GM18526 (cell line): ENCODE results near the gene FNDC5.

Experiments used
- POLR2A ChIP-seq: IDR thresholded peaks from 3 replicates; pipeline ENCODE4 v1.6.1; 2011; ENCODE audit not compliant: insufficient read length; ENCODE audit errors: extremely low read depth

The FNDC5 gene

DNA sequence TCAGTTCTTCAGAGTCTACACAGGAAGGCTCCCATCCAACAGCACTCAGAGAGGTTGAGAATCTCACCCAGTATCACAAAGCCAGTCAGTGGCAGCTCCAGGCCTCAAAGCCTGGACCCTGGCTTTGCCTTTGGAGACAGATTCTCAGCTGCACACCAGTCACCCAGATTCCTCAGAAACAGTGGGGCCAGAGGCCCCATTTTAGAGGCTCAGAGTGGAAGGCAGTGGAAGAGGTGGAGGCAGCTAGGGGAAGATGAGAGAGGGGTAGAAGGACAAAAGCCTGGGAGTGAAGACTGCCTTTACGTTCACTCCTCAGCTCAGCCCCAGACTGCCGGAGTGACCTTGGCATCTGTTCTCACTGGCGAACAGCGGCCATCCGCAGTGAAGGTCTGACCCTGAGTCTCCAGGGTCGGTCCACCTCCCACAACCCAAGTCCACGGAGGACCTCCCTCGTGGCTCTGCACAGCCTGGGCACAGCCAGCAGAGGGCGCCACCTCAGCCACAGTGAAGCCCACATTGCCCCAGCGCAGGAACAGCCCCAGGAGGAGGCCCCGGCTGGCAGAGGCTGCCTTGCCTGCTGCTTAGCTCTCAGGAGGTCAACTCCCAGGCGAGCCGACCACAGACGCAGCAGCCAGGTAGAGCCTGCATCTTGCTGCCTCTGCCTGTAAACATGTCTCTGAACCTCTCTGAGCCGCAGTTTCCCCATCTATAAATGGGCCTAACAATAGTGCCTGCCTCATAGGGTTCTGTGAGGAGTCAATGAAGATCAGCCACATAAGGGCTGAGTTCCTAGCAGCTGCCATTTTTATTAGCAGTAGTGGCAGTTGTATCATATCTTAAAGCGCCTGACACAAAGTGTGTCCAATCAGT lies 5.9 kb upstream of the FNDC5 start:
- TF ChIP-seq POLR2A, result no peak

GRCh38 chr1:32874860-32875752 lies 4.4 kb upstream of the FNDC5 start:
- no peak for TF ChIP-seq POLR2A

DNA sequence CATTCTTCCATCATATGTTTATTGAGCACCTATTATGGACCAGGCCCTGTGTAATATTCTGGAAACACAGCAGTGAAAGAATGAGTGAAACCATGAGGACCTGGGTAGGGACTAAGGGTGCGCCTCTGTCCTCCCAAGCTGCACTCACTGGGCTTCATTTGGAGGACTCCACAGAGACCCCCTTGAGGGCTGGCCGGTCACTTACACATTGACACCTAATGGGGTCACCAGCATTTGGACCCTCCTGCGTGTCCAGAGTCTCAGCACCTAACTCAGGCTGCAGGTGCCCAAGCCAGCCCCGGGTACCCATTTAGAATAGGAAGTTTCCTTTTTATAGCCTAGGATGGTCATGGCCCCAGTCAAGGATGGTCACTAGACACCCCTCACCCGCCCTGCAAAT lies 2.8 kb upstream of the FNDC5 start:
- TF ChIP-seq POLR2A, result no peak

DNA sequence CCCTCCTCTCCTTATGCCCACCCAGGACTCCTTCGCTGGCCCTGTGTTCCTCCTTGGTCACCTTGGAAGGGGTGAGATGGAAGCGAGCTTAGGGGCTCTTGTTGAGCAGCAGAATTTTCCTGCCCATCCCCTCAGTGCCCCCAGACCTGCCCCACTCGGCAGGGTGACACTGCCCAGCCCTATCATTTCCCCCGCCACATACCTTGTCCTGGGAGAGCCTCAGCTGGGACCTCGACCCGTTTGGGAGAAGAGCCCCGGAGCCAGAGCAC lies 1.4 kb upstream of the FNDC5 start:
- TF ChIP-seq POLR2A, result no peak

GRCh38 chr1:32871364-32872191 lies 866 bp upstream of the FNDC5 start:
- no peak for TF ChIP-seq POLR2A

GRCh38 chr1:32869923-32870614 lies 643 bp downstream of the FNDC5 start:
- no peak for TF ChIP-seq POLR2A

DNA sequence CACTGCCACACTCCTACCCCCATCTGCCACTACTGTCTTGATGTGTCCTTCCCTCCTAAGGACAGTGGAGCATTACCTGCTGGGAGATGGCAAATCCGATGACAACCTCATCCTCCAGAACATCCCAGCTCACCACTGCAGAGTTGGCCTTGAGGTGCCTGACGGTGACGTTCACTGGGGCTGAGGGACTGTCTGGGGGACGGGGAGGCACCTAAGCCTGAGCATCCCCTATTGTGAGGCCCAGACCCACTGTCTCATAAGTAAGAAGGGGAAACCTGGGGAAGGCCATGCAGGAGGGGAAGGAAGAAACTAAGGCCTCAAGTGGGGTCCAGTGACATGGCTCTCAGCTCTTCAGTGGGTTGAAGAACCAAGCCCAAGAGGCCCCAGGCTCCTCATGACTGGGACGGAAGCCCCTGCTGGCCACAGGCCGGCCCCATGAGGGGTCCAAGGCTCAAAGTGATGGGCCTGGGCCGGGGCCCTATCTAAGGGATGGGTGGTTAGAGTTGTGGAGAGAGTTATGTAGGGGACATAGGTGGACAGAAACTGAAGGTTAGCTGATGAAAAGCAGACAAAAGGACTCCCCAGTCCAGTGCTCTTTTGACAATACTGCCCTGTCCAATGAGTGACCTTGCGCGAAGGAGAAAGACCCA lies 1.8 kb downstream of the FNDC5 start:
- no peak for TF ChIP-seq POLR2A

DNA sequence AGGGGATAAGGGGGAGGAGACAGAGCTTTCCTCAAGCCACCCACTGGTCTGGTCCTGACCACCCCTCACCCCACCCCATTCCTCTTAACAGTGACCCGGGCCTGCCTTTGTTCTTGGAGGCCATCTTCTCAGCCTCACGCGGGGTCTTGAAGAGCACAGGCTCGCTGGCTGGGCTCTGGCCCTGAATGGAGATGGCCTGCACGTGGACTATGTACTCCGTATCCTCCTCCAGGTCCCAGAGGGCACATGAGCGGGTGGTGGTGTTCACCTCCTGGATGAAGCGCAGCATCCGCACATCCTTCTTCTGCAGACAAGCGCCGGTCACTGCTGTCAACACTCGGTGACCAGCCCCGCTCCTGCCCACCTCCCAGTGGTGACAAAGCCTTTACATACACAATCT lies 2.6 kb downstream of the FNDC5 start:
- no peak for TF ChIP-seq POLR2A

- TF ChIP-seq POLR2A, result no peak
Measured at GRCh38 chr1:32867671-32868070, 3.0 kb downstream of the FNDC5 start.

- TF ChIP-seq POLR2A, result no peak
Measured at GRCh38 chr1:32867151-32867550, 3.6 kb downstream of the FNDC5 start.

DNA sequence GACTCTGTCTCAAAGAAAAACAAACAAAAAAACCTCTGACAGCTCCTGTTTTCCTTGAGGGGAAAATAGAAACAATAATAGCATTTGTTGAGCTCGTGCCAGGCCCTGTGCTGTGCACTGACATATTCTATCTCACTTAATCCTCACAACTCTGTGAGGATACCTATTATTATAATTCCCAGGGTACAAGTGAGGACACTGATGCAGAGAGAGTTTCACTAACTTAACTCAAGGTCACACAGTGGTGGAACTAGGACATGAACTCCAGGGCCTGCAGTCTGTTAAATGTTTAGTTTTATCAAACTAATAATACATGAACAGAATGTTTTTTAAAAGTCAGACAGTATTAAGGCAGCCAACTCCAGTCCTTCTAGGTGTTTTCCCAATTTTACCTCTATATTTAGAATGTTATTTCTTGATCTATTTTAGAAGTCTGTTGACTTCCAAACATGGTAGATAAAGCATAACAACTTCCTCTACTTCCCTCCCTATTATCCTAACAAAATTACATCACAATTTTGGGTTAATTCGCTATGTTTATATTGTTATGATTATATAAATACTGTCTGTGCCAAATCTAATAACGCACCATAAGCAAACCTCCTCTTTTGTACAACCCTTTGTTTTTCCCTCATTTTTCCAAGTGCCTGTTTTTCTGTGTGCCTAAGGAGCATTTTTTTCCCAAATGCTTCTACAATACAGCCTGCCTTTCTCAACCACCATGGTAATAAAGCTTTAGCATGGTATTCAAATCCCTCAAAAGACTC lies 4.9 kb downstream of the FNDC5 start:
- no peak for TF ChIP-seq POLR2A

GRCh38 chr1:32864375-32865019 lies 6.2 kb downstream of the FNDC5 start:
- no peak for TF ChIP-seq POLR2A

GRCh38 chr1:32863881-32864245 lies 6.8 kb downstream of the FNDC5 start:
- TF ChIP-seq POLR2A, result no peak
